B cell (primary cell): ENCODE measurements around the gene C15orf62. TPM values are rescaled to one million over a fixed set of nuclear protein-coding genes. Genes with fewer than 3 reads are reported as not detected.

Source experiments
- ATAC-seq: fragments of 200-7000 bp; cut with Tn5 transposase; one replicate; pipeline ENCODE4 v1.10.0; 2021; ENCODE audit warnings: low read depth, mild to moderate bottlenecking, moderate number of reproducible peaks, moderate library complexity
- CTCF ChIA-PET: fragments of 350-600 bp; sonication (Branson Sonifier 250); formaldehyde crosslinking; loops from one replicate; lab custom pipeline; 2021; ENCODE audit warnings: antibody characterized with exemption, inconsistent platforms; lab: Charles Lee
- POLR2A ChIA-PET: fragments of 350-600 bp; sonication (Branson Sonifier 250); formaldehyde crosslinking; loops from one replicate; lab custom pipeline; 2021; ENCODE audit warnings: antibody characterized with exemption; lab: Charles Lee
- DNase-seq: peaks from one replicate; pipeline ENCODE4 v3.0.0; 2013
- H2AFZ ChIP-seq: 2 replicates; pipeline ENCODE4 v1.6.1; 2012; ENCODE audit warnings: mild to moderate bottlenecking, low read depth, low read length; ENCODE audit not compliant: insufficient read depth, poor library complexity, severe bottlenecking
- H3K27ac ChIP-seq, 2 donors: 1 replicate in 1 of 2; 2 replicates in 1 of 2; pipeline ENCODE4 v1.5.1; 2012 to 2013; ENCODE audit warnings: low read length in 2 of 2, mild to moderate bottlenecking in 2 of 2, moderate library complexity in 1 of 2
- H3K27me3 ChIP-seq, 4 experiments: fragments of 200-600 bp in 1 of 4; sonication (generic) in 1 of 4; replicated peaks in 1 of 4; 1 replicate in 2 of 4; 2 replicates in 2 of 4; pipeline versions ENCODE4 v1.6.1 to v1.7.0; 2013 to 2016; ENCODE audit warnings: low read length in 3 of 4, mild to moderate bottlenecking in 2 of 4, mixed read lengths in 1 of 4, moderate library complexity in 1 of 4; ENCODE audit not compliant: insufficient read depth in 4 of 4, control insufficient read depth in 3 of 4; ENCODE audit errors: control extremely low read depth in 1 of 4
- H3K36me3 ChIP-seq, 2 experiments: replicated peaks in 1 of 2; 1 replicate in 1 of 2; 2 replicates in 1 of 2; pipeline versions ENCODE4 v1.6.1 to v1.7.1; 2013; ENCODE audit warnings: low read length in 1 of 2; ENCODE audit not compliant: insufficient read depth in 2 of 2, control insufficient read depth in 1 of 2; ENCODE audit errors: control extremely low read depth in 1 of 2, extremely low read depth in 1 of 2
- H3K4me1 ChIP-seq, 2 donors: fragments of 200-600 bp in 1 of 2; sonication (generic) in 1 of 2; 1 replicate in 1 of 2; 2 replicates in 1 of 2; pipeline versions ENCODE4 v1.5.1 to v1.6.1; 2013 to 2017; ENCODE audit warnings: low read length in 2 of 2; ENCODE audit not compliant: control insufficient read depth in 2 of 2, insufficient read depth in 2 of 2
- H3K4me2 ChIP-seq: replicated peaks from 2 replicates; pipeline ENCODE3; 2012; ENCODE audit warnings: mild to moderate bottlenecking, low read depth, low read length; ENCODE audit not compliant: poor library complexity, severe bottlenecking
- H3K4me3 ChIP-seq, 5 experiments: fragments of 200-600 bp in 1 of 5; sonication (generic) in 1 of 5; 1 replicate in 3 of 5; 2 replicates in 2 of 5; pipeline versions ENCODE4 v1.5.1 to v1.7.0; 2011 to 2016; ENCODE audit warnings: low read length in 4 of 5, mild to moderate bottlenecking in 4 of 5, low read depth in 2 of 5, control low read depth in 1 of 5, moderate library complexity in 1 of 5; ENCODE audit not compliant: insufficient read depth in 1 of 5; ENCODE audit errors: control extremely low read depth in 1 of 5, extremely low read depth in 1 of 5
- H3K79me2 ChIP-seq: fragments of 200-600 bp; sonication (generic); one replicate; pipeline ENCODE4 v1.6.0; 2016; ENCODE audit warnings: low read length; ENCODE audit not compliant: control insufficient read depth, insufficient read depth
- H3K9ac ChIP-seq: fragments of 200-600 bp; sonication (generic); 2 replicates; pipeline ENCODE4 v1.6.1; 2017; ENCODE audit warnings: mild to moderate bottlenecking, low read length, moderate library complexity
- H3K9me3 ChIP-seq, 3 donors: one replicate each; pipeline versions ENCODE4 v1.6.1 to v1.7.1; 2013; ENCODE audit warnings: low read length in 2 of 3; ENCODE audit not compliant: control insufficient read depth in 2 of 3, insufficient read depth in 1 of 3; ENCODE audit errors: control extremely low read depth in 1 of 3
- H4K20me1 ChIP-seq: 2 replicates; pipeline ENCODE4 v1.6.0; 2012; ENCODE audit warnings: mild to moderate bottlenecking, low read length; ENCODE audit not compliant: insufficient read depth, control insufficient read depth, poor library complexity, severe bottlenecking
- H3K27ac Mint-ChIP-seq: one replicate; pipeline ENCODE4 v1.8.0; 2021; ENCODE audit warnings: mixed read lengths
- H3K27me3 Mint-ChIP-seq: one replicate; pipeline ENCODE4 v1.8.0; 2021; ENCODE audit warnings: mixed read lengths
- H3K4me1 Mint-ChIP-seq: one replicate; pipeline ENCODE4 v1.8.0; 2021; ENCODE audit warnings: mixed read lengths
- H3K4me3 Mint-ChIP-seq: one replicate; pipeline ENCODE4 v1.8.0; 2021; ENCODE audit warnings: mixed read lengths
- H3K9me3 Mint-ChIP-seq: one replicate; pipeline ENCODE4 v1.8.0; 2022; ENCODE audit warnings: mixed read lengths; ENCODE audit not compliant: insufficient read depth
- EZH2 ChIP-seq: IDR thresholded peaks from 2 replicates; pipeline ENCODE4 v1.6.1; 2012; ENCODE audit warnings: borderline replicate concordance, low read depth, mild to moderate bottlenecking, moderate library complexity, low read length; ENCODE audit not compliant: insufficient read depth, poor library complexity, severe bottlenecking
- WGBS: methylation state at CpG from one replicate; pipeline ENCODE4 v1.1.5; 2013; ENCODE audit warnings: missing lambda C conversion rate; ENCODE audit not compliant: insufficient coverage; 5-methylcytosine and 5-hydroxymethylcytosine counted together
- intact Hi-C: fragments of 100-400 bp; cut with micrococcal nuclease; formaldehyde crosslinking; loops from one replicate; pipeline ENCODE4 v1.10.0; 2022
- polyA plus RNA-seq: library from polyadenylated mRNA; depleted of rRNA; stranded (reverse); fragments of >200 nt; gene quantifications from 2 replicates; pipeline ENCODE4 v1.2.3, GENCODE V29; 2012
- total RNA-seq, 2 donors: library from RNA; stranded (reverse); fragments of 120-200 nt in 1 of 2; gene quantifications; 1 replicate in 1 of 2; 2 replicates in 1 of 2; pipeline versions ENCODE4 v1.2.3 to v1.2.4, GENCODE V29; 2013 to 2022
- TF ChIP-seq, protein P1 (sequence below): fragments of 200-600 bp; IDR thresholded peaks from one replicate; pipeline ENCODE4 v1.8.0; 2022; ENCODE audit warnings: antibody characterized with exemption, mild to moderate bottlenecking

The C15orf62 gene
- total and polyA plus RNA-seq, 2 donors (not counting 1 experiment from before 2014, with no cell fraction given), result 0.30 to 9.5 TPM

DNA sequence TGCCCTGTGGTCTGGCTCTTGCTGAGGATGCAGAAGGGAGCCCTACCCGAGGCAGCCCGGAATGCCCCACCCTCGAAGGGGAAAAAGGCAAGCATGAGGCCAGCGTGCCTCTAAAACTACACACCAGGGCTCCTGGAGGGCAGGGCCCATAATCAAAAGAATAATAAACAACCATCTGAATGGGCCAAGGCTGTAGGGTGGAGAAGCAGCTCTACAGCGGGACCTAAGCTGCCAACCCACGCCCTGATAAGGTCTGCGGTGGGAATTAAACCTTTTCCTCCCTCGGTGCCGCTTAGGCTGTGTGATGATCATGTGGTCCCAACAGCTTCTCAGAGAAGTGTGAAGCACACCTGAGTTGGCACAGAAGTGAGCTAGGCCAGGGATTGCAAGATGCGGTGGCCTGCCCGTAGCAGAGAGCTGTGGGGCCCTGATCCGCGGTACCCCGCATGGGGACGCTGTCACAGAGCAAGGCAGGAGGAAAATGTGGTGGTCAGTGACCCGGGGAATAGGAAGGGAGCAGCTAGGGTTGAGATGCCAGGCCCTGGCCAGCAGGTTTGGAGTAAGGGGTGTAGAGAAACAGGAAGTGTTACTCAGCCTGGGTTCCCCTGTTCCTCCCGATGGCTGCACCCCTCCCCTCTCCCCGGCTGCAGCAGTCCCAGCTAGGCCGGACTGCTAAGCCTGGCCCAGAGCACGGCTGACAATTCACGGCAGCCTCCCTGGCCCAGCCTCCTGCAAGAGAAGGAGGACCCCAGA, 1.1 kb upstream of the C15orf62 start:
- Histone ChIP-seq H3K9me3 (no peaks in the 10 kb centered on the region), H3K4me3 (peak overlapping the region in 4 of 5 experiments; percentile 15 to 52 (median 38)), H3K4me2 (peak overlapping the region; percentile 80), H3K27ac (peak overlapping the region; percentile 42 to 78), H3K4me1 (peaks cover 46 to 61% of the 10 kb centered on the region in 2 donors), H3K36me3 (peaks cover 0 to 21% of the 10 kb centered on the region in 2 experiments), H3K27me3 (no peaks in the 10 kb centered on the region), H2AFZ (peak overlapping the region; percentile 51), H3K9ac (peak overlapping the region; percentile 36), H4K20me1 (no peaks in the 10 kb centered on the region), H3K79me2 (no peaks in the 10 kb centered on the region)
- H3K27me3 Mint-ChIP-seq, result no peaks in the 10 kb centered on the region
- DNase-seq (peak; percentile 61), ATAC-seq (peak; percentile 11)
- H3K9me3 Mint-ChIP-seq, result no peaks in the 10 kb centered on the region
- 40% methylated on average over 20 of the region's 21 CpGs for WGBS
- peaks cover 54% of the 10 kb centered on the region for H3K4me1 Mint-ChIP-seq
- ChIA-PET CTCF (interaction anchor here (0.7 to 9.6 kb wide), 8 partner anchors 10 to 249 kb away, joined by 3 to 99 read pairs (median 4); no protein-coding TSS in a partner anchor), POLR2A (interaction anchor here (0.6 to 3.1 kb wide), 5 partner anchors 11 to 74 kb away, joined by 3 to 14 read pairs (median 4); partner anchors contain the start of genes RAD51 and RMDN3)
- peak overlapping the region; percentile 88 for H3K4me3 Mint-ChIP-seq
- intact Hi-C loops, result loop anchor here (1.0 kb wide), 5 partner anchors 13 to 126 kb away; partner anchors contain the start of genes DNAJC17, RMDN3, VPS18 and ZFYVE19
- H3K27ac Mint-ChIP-seq, result peak overlapping the region; percentile 95
- TF ChIP-seq, protein P1, sequence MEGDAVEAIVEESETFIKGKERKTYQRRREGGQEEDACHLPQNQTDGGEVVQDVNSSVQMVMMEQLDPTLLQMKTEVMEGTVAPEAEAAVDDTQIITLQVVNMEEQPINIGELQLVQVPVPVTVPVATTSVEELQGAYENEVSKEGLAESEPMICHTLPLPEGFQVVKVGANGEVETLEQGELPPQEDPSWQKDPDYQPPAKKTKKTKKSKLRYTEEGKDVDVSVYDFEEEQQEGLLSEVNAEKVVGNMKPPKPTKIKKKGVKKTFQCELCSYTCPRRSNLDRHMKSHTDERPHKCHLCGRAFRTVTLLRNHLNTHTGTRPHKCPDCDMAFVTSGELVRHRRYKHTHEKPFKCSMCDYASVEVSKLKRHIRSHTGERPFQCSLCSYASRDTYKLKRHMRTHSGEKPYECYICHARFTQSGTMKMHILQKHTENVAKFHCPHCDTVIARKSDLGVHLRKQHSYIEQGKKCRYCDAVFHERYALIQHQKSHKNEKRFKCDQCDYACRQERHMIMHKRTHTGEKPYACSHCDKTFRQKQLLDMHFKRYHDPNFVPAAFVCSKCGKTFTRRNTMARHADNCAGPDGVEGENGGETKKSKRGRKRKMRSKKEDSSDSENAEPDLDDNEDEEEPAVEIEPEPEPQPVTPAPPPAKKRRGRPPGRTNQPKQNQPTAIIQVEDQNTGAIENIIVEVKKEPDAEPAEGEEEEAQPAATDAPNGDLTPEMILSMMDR, result no peak
- TF ChIP-seq EZH2, result no peak
